ENCODE results near the gene ADGRL3.
"Not testable (repeated sequence)": the region's sequence is repeated elsewhere in the genome, so short reads cannot be mapped to it uniquely, and the experiment has no call there.

The ADGRL3 gene

GRCh38 chr4:61851126-61851525 lies 651.0 kb downstream of the ADGRL3 start:
- no peak for DNase-seq

DNA sequence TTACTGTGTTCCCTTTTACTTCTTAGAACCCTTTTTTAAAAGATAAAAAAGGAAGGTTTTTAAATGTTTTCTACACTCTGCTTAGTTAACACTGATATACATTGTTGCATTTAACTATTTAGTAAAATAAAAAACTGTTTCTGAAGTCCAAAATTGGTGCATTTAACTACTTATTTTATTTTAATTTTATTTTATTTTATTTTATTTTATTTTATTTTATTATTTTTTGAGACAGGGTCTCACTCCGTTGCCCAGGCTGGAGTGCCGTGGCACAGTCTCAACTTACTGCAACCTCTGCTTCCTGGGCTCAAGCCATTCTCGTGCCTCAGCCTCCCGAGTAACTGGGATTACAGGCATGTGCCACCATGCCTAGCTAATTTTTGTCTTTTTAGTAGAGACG lies 652.0 kb downstream of the ADGRL3 start:
- DNase-seq: not testable (repeated sequence)

- DNase-seq: no peak
Observed at GRCh38 chr4:61853041-61853440, 652.9 kb downstream of the ADGRL3 start.

DNA sequence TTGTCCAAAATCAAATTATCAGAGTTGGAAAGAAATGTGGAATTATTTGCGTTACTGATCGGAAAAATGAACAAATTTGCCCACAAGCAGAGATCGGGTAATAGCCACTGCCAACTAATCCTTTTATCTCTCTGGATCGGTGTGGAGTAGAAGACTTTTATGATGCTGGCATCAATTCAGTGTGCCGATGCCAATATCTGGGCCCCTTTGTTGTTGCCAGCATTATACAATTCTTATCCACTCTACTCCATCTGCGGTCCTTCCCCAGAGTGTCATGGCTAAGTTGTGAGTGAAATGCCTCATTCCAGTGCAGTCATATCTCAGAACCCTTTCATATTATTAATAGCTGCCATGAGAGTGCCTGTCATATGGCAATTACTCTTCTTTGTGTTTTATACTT lies 660.2 kb downstream of the ADGRL3 start:
- no peak for DNase-seq

DNA sequence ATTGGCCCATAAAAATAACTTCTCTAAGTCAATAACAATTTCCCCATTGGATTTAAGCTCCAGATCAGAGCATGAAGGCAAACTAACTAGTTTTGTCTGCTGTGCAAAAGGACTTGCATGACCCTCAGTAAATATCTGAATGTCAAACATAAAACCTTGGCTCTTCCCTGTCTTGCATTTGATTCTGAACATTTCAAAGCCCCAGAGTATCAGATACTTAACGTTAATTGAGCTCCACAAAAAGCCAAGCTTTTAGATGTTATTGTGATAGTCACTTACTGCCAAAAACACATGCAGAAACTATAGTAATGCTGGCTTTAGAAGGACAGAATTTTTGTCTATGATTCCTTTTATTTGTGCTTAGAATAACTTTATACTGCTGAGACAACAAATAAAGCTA lies 664.2 kb downstream of the ADGRL3 start:
- no peak for DNase-seq

DNA sequence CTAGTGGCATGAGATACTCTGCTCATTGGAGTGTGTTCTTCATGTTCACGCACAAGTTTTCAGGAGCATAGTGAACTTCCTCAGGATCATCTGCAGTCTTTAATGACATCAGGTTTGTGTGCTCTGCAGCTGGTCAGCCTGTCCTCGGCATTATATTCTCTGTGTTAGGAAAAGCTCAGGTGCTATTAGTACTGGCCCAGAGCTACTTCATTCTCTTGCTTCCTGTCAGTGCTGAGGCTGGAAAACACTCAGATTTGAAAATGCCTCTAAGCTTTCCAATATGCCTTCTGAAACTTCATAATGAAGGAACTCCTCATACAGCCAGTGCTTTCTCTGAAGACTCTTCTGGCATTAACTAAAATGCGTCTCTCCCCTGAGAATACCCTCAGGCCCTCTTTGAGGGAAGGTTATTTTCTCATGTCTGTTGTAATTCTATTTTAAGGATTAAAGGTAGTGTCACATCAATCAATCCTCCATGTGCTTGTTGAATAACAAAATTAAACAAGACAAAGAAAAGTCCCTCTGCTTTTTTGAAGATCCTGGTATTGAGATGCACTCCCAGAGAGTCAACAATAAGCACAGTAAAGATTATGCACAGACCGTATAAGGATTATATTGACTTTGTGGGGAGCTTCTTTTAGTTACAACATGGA lies 666.4 kb downstream of the ADGRL3 start:
- no peak for DNase-seq

DNA sequence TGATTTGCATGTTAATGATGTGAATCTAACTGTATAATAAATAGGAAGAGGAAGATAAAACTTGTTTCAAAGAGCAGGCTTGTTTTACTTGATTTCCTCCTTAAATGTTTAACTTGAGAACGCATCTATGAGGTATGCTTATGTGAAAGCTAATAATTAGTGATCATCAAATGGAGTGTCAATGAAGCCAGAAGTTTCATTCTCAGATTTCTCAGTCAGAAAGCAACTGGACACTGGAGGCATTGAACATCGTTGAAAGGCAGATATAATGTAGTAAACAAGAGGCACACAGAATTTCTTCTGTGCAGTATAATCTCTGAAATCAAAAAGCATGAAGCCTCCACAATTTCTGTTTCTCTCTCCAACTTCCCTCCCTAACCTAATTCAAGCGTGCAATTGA lies 672.9 kb downstream of the ADGRL3 start:
- DNase-seq: no peak

DNA sequence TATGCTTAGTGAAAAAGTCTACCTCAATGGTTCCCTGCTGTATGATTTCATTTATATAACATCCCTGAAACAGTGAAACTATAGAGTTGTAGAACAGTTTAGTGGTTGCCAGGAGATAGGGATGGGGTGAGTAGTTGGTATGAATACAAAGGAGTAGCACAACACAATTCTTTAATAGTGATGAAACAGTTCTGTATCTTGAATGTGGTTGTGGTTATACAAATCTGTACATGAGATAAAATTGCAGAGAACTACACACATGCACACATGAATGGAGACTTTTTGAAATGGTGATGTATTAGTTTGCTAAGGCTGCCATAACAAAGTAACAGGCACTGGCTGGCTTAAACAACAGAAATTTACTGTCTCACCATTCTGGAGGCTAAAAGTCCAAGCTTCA lies 677.1 kb downstream of the ADGRL3 start:
- DNase-seq: no peak

- DNase-seq: no peak
Observed at GRCh38 chr4:61877893-61878292, 677.8 kb downstream of the ADGRL3 start.

DNA sequence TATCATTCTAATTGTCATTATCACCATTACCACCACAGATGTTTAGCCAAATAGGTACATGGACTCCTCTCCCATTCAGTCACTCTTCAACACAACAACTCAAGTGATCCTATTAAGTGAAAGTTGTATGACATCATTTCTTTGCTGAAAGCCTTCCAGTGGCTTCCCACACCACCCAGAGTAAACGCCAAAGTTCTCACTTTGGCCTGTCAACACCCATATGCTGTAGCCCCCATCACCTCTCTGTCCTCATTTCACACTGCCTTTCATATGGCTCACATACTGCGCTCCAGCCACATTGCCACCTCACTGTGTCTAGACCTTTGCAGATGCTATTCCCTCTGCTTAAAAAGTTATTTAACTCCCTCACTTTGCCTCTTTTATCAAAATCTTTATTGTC lies 682.3 kb downstream of the ADGRL3 start:
- no peak for DNase-seq

DNA sequence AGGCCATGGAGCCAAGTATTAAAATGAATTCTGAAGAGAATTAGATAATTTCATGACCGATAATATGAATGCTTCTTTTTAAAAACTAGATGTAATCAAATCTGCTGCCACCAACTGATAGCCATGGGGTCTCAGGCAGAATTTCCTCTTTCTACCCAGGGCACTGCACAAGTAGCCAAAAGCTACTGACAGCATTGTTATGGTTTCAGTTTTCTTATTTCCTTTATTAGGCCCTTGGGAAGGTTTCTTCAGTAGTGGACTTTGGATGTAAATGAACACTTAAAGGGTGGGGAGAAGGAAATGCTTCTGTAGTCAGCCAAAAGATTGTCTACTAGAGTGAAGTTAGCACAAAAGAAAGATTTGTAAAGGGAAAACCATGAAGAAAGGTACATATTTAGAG lies 686.0 kb downstream of the ADGRL3 start:
- DNase-seq: no peak

DNA sequence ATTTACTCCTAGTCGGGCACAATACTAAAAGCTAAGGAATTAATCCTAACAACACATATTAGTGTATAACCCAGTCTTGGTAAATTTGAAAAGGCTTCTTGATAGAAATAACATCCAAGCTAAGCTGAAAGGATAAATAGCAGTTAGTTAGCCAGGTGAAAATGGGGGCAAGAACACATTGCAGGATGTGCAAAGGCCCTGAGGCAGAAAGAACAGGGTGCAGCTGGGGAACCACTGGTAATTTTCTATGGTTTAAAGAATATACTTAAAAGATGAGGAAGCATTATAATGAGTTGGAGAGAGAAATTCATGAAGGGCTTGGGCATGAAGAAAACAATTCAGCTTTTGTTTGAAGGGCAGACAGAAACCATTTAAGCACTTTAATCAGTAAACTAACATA lies 689.0 kb downstream of the ADGRL3 start:
- DNase-seq: no peak

DNA sequence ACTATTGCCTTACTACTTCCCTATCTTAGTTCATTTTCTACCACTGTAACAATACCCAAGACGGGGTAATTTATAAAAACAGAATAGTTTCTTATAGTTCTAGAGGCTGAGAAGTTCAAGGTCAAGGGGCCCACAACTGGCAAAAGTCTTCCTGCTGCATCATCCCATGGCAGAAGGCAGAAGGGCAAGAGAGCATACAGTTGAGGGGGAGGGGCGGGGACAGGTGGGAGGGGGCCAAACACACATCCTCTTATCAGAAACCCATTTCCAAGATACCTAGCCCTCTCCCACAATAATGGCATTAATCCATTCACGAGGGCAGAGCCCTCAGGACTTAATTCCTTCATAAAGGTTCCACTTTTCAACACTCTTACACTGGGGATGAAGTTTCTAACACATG lies 690.2 kb downstream of the ADGRL3 start:
- no peak for DNase-seq

DNA sequence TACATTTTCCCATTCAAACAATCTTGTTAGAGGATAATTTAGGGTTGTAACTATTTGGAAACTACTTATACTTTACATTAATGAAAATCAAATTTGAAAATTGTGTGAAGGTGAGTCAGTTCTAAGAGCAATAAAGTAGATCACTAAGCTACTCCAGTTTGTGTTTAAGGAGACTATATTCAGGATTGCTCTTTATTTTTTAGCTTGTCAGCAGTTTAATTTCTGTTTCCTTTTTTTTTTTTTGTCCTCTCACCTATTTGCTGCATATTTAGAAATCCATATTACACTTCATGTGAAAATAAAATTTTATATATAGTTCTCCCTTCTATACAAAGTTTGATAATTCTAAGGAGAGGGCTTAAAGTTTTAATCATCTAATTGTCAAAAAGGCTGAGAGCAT lies 691.8 kb downstream of the ADGRL3 start:
- no peak for DNase-seq

DNA sequence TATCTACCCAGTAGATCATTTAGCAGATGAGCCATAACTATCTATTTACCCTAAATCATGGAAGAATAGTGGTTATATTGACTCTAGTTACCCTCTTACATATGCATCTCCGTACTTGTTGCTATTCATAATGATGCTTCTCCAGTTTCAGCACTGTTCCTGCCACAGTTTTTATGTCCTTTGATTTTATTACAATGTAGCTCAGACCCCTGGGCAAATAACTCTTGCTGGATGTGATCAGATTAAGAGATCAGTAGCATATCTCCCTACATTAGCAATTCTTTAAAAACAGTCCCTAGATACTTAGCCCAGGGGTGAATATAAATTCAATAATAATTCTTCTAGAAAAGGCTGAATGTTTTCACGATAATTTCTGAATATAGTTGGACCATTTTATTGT lies 696.5 kb downstream of the ADGRL3 start:
- no peak for DNase-seq

DNA sequence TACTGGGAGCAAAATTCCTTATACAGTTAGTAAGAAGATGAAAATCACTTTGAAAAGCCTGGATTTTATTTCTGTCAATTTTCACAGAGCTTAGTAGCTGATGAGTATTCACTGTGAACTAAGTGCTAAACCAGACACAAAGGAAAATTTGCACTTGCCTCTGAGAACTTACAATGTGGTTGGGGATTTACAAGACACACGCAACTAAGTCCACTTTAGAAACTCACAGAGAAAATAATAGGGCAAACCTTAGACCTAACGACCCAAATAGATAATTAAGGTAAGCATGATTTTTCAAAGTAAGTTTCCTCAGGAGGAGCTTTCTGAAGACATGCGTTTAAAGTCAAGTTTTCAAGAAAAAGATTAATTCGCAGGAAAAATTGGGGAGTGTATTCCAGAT lies 708.9 kb downstream of the ADGRL3 start:
- DNase-seq: no peak

DNA sequence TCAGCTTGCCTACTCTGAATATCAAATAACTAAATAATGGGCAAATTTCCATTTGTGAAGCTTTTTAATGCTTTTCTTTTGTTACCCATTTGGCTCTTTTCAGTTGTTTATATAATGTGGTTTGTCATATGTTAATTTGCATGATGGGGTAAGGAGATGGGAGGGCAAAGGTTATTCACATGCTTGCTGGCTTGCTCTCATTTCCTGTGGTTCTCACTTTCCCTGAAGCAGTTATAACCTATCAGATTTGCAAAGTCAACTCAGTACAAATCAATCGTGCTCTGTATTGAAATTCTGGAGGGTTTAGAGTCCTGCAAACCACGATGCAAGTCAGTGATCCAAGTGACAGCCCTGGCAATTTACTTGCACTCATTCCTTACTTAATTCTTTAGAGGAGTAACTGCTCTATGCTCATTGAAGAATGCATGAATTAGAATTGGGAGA lies 711.2 kb downstream of the ADGRL3 start:
- DNase-seq: no peak

DNA sequence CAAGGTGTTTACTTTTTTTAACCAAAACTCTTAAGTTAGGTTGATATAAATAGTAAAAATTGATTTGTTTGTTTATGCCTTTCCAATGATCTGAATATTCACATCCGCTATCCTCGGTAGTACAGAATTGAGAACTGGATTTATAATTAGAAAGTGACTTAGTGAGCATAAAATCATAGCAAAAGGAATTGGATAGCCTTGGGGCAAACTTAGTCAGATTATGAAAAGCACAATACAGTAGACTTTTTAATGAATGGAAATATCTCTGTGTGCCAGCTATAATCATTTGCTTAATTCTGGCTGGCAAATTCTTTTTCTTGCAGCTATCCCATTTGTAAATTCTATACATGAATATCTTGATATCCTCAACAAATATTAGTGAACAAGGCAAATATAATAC lies 713.5 kb downstream of the ADGRL3 start:
- DNase-seq: no peak

DNA sequence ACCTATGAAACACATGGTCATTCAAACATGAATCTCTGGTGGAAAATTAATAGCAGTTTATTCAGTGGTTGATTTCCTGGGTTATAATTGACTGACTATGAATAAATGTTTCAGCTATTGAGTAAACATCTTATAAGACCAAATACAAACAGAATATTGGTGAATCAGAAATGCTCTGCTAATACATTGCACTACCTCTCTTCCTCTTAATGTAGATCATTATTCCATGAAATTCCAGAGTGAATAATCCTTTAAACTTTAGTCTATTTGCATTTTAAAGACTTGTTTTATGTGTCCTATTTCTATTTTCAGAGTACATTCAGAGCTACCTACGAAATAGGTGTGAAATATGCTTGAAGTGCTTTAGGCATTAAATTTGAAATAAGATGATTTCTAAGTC lies 715.4 kb downstream of the ADGRL3 start:
- DNase-seq: no peak

- no peak for DNase-seq
Observed at GRCh38 chr4:61918507-61918906, 718.4 kb downstream of the ADGRL3 start.

GRCh38 chr4:61918987-61919386 lies 718.9 kb downstream of the ADGRL3 start:
- no peak for DNase-seq

GRCh38 chr4:61919561-61919960 lies 719.4 kb downstream of the ADGRL3 start:
- no peak for DNase-seq

GRCh38 chr4:61921920-61922319 lies 721.8 kb downstream of the ADGRL3 start:
- no peak for DNase-seq

DNA sequence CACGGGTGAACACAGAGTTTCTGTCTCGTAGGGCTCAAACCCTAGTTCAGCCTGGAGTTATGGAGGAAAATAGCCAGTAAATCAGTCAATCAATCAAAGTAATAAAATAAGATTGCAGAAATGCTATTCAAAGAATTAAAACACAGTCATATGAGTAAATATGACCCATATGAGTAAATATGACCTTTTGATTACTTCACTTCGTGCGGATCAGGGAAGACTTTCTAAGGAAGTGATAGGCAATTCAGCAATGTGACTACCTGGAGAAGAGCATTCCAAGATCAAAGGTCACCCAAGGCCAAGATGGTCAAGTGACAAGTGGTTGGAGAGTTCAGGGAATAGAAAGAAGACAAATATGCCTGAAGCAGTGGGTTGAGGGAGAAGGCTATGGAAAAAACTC lies 722.6 kb downstream of the ADGRL3 start:
- no peak for DNase-seq

DNA sequence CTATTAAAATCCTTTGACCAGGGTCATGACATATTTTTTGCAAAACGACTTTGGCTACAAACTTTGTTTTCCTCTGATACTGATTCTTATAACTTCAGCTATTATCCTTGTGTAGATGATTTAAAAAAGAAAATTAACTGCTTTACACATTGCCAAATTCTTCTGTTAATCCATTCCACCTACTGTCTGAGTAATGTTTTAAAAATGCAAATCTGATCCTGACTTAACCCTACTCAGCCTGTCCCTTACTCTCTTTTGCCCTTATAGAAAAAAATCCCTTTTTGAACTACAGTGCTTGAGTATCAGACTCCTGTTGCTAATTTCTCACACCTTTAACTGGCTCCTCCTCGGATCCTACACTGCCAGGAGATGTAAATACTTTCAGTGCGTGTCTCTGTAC lies 723.1 kb downstream of the ADGRL3 start:
- no peak for DNase-seq

DNA sequence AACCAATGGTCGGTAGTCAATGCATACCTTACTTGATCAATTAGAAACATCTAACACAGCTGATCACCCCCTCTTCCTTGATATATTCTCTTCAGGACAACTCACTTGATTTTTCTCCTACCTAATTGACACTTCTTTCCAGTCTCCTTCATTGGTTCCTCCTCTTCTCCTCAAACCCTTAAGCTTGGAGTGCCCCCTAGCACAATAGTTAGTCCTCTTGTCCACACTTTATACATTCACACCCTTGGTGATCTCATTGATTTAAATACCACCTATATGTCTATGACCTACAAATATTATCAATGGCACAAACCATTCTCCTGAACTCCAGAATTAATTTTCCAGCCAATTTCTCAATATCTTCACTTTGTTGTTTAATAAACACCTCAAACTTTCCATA lies 724.0 kb downstream of the ADGRL3 start:
- no peak for DNase-seq
